CD4-positive, CD25-positive, alpha-beta regulatory T cell (primary cell): ENCODE results near the gene TSPAN18. TPM values are rescaled to one million over a fixed set of nuclear protein-coding genes. Genes with fewer than 3 reads are reported as not detected.

Source experiments
- ATAC-seq, 2 donors: fragments of 150-1000 bp; cut with Tn5 transposase; one replicate each; pipeline ENCODE4 v1.10.0; 2021; ENCODE audit warnings: low read depth in 2 of 2, moderate number of reproducible peaks in 2 of 2, moderate library complexity in 1 of 2
- DNase-seq, 3 donors: peaks; one replicate each; pipeline versions ENCODE4 v3.0.0 to v3.0.0-alpha.2; 2012 to 2022; ENCODE audit warnings: mixed read lengths in 1 of 3
- H3K27ac ChIP-seq: one replicate; pipeline ENCODE4 v1.7.0; 2013; ENCODE audit warnings: mild to moderate bottlenecking, low read length; ENCODE audit not compliant: insufficient read depth, poor library complexity, severe bottlenecking
- H3K27me3 ChIP-seq: one replicate; pipeline ENCODE4 v1.7.0; 2013; ENCODE audit warnings: low read length; ENCODE audit not compliant: control insufficient read depth, insufficient read depth
- H3K36me3 ChIP-seq: one replicate; pipeline ENCODE4 v1.7.0; 2013; ENCODE audit warnings: mild to moderate bottlenecking, low read length, moderate library complexity; ENCODE audit not compliant: control insufficient read depth, insufficient read depth
- H3K4me1 ChIP-seq: 2 replicates; pipeline ENCODE4 v1.7.0; 2013; ENCODE audit warnings: mild to moderate bottlenecking, low read length; ENCODE audit not compliant: insufficient read depth, control insufficient read depth, poor library complexity, severe bottlenecking
- H3K4me3 ChIP-seq: one replicate; pipeline ENCODE4 v1.7.0; 2013; ENCODE audit warnings: low read depth, mild to moderate bottlenecking, low read length, moderate library complexity
- H3K9me3 ChIP-seq, 2 experiments: 1 replicate in 1 of 2; 2 replicates in 1 of 2; pipeline ENCODE4 v1.7.0; 2013; ENCODE audit warnings: low read length in 2 of 2, mild to moderate bottlenecking in 1 of 2, moderate library complexity in 1 of 2; ENCODE audit not compliant: control insufficient read depth in 2 of 2
- H3K27ac Mint-ChIP-seq, 3 donors: one replicate each; pipeline ENCODE4 v1.8.0; 2020 to 2022; ENCODE audit warnings: mild to moderate bottlenecking in 3 of 3, mixed read lengths in 3 of 3, moderate library complexity in 2 of 3
- H3K27me3 Mint-ChIP-seq: one replicate; pipeline ENCODE4 v1.8.0; 2022; ENCODE audit warnings: mild to moderate bottlenecking, mixed read lengths
- H3K36me3 Mint-ChIP-seq: one replicate; pipeline ENCODE4 v1.8.0; 2020; ENCODE audit warnings: mixed read lengths
- H3K4me1 Mint-ChIP-seq, 4 donors: one replicate each; pipeline ENCODE4 v1.8.0; 2020 to 2022; ENCODE audit warnings: mixed read lengths in 4 of 4, mild to moderate bottlenecking in 1 of 4
- H3K4me3 Mint-ChIP-seq, 4 donors: one replicate each; pipeline ENCODE4 v1.8.0; 2020 to 2022; ENCODE audit warnings: mild to moderate bottlenecking in 4 of 4, mixed read lengths in 4 of 4, moderate library complexity in 3 of 4
- H3K9me3 Mint-ChIP-seq, 7 donors: one replicate each; pipeline ENCODE4 v1.8.0; 2020 to 2022; ENCODE audit warnings: mixed read lengths in 7 of 7, mild to moderate bottlenecking in 3 of 7, moderate library complexity in 2 of 7
- polyA plus RNA-seq, 4 donors: library from polyadenylated mRNA; unstranded; fragments of 300-500 nt; fragmentation: Illumina TruSeq; gene quantifications; one replicate each; pipeline ENCODE4 v1.2.3, GENCODE V29; 2021
- total RNA-seq: library from RNA; stranded (reverse); gene quantifications from one replicate; pipeline ENCODE4 v1.2.3, GENCODE V29; 2022

Gene TSPAN18
- total and polyA plus RNA-seq, 5 donors from 2014 or later: 3.2 to 36.9 (median 4.9) TPM

- Mint-ChIP-seq H3K4me1 (peaks cover 0 to 19% (median 16%) of the 10 kb centered on the region in 4 donors), H3K27me3 (peaks cover 6% of the 10 kb centered on the region), H3K27ac (no peak overlapping the region), H3K4me3 (no peak overlapping the region), H3K36me3 (peaks cover 14% of the 10 kb centered on the region), H3K9me3 (no peaks in the 10 kb centered on the region)
- DNase-seq: no peak
- H3K4me3 ChIP-seq: no peak overlapping the region
- H3K27ac ChIP-seq: no peak overlapping the region
- ATAC-seq: no peak
- H3K9me3 ChIP-seq: no peaks in the 10 kb centered on the region
- H3K36me3 ChIP-seq: no peaks in the 10 kb centered on the region
- no peaks in the 10 kb centered on the region for H3K27me3 ChIP-seq
- H3K4me1 ChIP-seq: no peaks in the 10 kb centered on the region
Measured at GRCh38 chr11:44776551-44777208, 49.9 kb downstream of the TSPAN18 start.

- no peak for ATAC-seq
- Mint-ChIP-seq H3K27me3 (peaks cover 6% of the 10 kb centered on the region), H3K4me3 (no peak overlapping the region), H3K36me3 (peaks cover 16% of the 10 kb centered on the region), H3K4me1 (peaks cover 0 to 19% (median 16%) of the 10 kb centered on the region in 4 donors), H3K27ac (no peak overlapping the region), H3K9me3 (no peaks in the 10 kb centered on the region)
- Histone ChIP-seq H3K9me3 (no peaks in the 10 kb centered on the region), H3K36me3 (no peaks in the 10 kb centered on the region), H3K4me1 (no peaks in the 10 kb centered on the region), H3K27ac (no peak overlapping the region), H3K4me3 (no peak overlapping the region), H3K27me3 (no peaks in the 10 kb centered on the region)
- DNase-seq: no peak
Measured at GRCh38 chr11:44777209-44778194, 50.7 kb downstream of the TSPAN18 start.

GRCh38 chr11:44778195-44779100, 51.7 kb downstream of the TSPAN18 start:
- no peaks in the 10 kb centered on the region for H3K4me1 ChIP-seq
- ATAC-seq (no peak), DNase-seq (no peak)
- Mint-ChIP-seq H3K9me3 (no peaks in the 10 kb centered on the region), H3K27ac (peak overlapping the region in 1 of 3 donors; percentile 31), H3K4me3 (no peak overlapping the region), H3K27me3 (peaks cover 6% of the 10 kb centered on the region), H3K36me3 (peaks cover 16% of the 10 kb centered on the region), H3K4me1 (peaks cover 0 to 19% (median 17%) of the 10 kb centered on the region in 4 donors)
- H3K4me3 ChIP-seq: no peak overlapping the region
- no peaks in the 10 kb centered on the region for H3K27me3 ChIP-seq
- no peak overlapping the region for H3K27ac ChIP-seq
- H3K9me3 ChIP-seq: no peaks in the 10 kb centered on the region
- no peaks in the 10 kb centered on the region for H3K36me3 ChIP-seq

- ATAC-seq (no peak), DNase-seq (no peak)
- peaks cover 0 to 27% (median 15%) of the 10 kb centered on the region in 4 donors for H3K4me1 Mint-ChIP-seq
- Histone ChIP-seq H3K4me3 (no peak overlapping the region), H3K27me3 (no peaks in the 10 kb centered on the region), H3K4me1 (no peaks in the 10 kb centered on the region), H3K27ac (no peak overlapping the region), H3K9me3 (no peaks in the 10 kb centered on the region), H3K36me3 (no peaks in the 10 kb centered on the region)
- peaks cover 16% of the 10 kb centered on the region for H3K36me3 Mint-ChIP-seq
- H3K27ac Mint-ChIP-seq: peak overlapping the region in 1 of 3 donors; percentile 20
- H3K27me3 Mint-ChIP-seq: peaks cover 5% of the 10 kb centered on the region
- H3K4me3 Mint-ChIP-seq: no peak overlapping the region
- no peaks in the 10 kb centered on the region for H3K9me3 Mint-ChIP-seq
Measured at GRCh38 chr11:44779736-44780520, 53.2 kb downstream of the TSPAN18 start.

GRCh38 chr11:44780940-44781631, 54.3 kb downstream of the TSPAN18 start:
- H3K9me3 ChIP-seq: no peaks in the 10 kb centered on the region
- H3K27ac Mint-ChIP-seq: peak overlapping the region in 1 of 3 donors; percentile 16
- H3K4me1 Mint-ChIP-seq: peaks cover 0 to 26% (median 10%) of the 10 kb centered on the region in 4 donors
- no peaks in the 10 kb centered on the region for H3K36me3 ChIP-seq
- DNase-seq: no peak
- no peak for ATAC-seq
- no peak overlapping the region for H3K4me3 Mint-ChIP-seq
- H3K27ac ChIP-seq: no peak overlapping the region
- H3K27me3 ChIP-seq: no peaks in the 10 kb centered on the region
- no peak overlapping the region for H3K4me3 ChIP-seq
- no peaks in the 10 kb centered on the region for H3K9me3 Mint-ChIP-seq
- H3K4me1 ChIP-seq: no peaks in the 10 kb centered on the region
- H3K36me3 Mint-ChIP-seq: peaks cover 16% of the 10 kb centered on the region
- no peaks in the 10 kb centered on the region for H3K27me3 Mint-ChIP-seq

GRCh38 chr11:44781655-44782054, 54.9 kb downstream of the TSPAN18 start:
- peaks cover 0 to 26% (median 12%) of the 10 kb centered on the region in 4 donors for H3K4me1 Mint-ChIP-seq
- no peak for ATAC-seq
- no peak overlapping the region for H3K27ac Mint-ChIP-seq
- no peak overlapping the region for H3K27ac ChIP-seq
- no peaks in the 10 kb centered on the region for H3K9me3 Mint-ChIP-seq
- no peak for DNase-seq
- no peaks in the 10 kb centered on the region for H3K9me3 ChIP-seq
- no peaks in the 10 kb centered on the region for H3K27me3 Mint-ChIP-seq
- no peaks in the 10 kb centered on the region for H3K36me3 ChIP-seq
- H3K4me3 Mint-ChIP-seq: no peak overlapping the region
- H3K4me3 ChIP-seq: no peak overlapping the region
- H3K36me3 Mint-ChIP-seq: peaks cover 16% of the 10 kb centered on the region
- no peaks in the 10 kb centered on the region for H3K4me1 ChIP-seq
- no peaks in the 10 kb centered on the region for H3K27me3 ChIP-seq
